Measurements from ENCODE around the gene NDUFC1. TPM values are rescaled to one million over a fixed set of nuclear protein-coding genes. Genes with fewer than 3 reads are reported as not detected.

The NDUFC1 gene
- total and polyA plus RNA-seq, 2 of the 4 experiments (the other 2 are of a cell fraction) = 25.1 to 65.1 TPM

- Histone ChIP-seq H3K79me1 (ENCODE audit: low read depth in 1 of 2, low read length in 2 of 2) (peaks cover 0 to 29% of the 10 kb centered on the region in 2 experiments; a peak in 2 of 4 replicates), H3K27ac (ENCODE audit: insufficient read depth, low read length) (no peak overlapping the region), H2AK5ac (ENCODE audit: low read depth, low read length) (no peak overlapping the region), H3K56ac (ENCODE audit: extremely low read depth, insufficient read depth, low read length) (no peak overlapping the region), H3K18ac (ENCODE audit: low read depth, low read length) (no peak overlapping the region), H2AK9ac (replicated peaks; ENCODE audit: low read depth, low read length, poor library complexity) (no peak overlapping the region), H4K91ac (ENCODE audit: insufficient read depth, low read depth, low read length) (no peak overlapping the region), H3K4me3 (ENCODE audit: insufficient read depth, low read depth, low read length) (no peak overlapping the region), H3K9me3 (ENCODE audit: control insufficient read depth, insufficient read depth, low read length) (no peaks in the 10 kb centered on the region), H4K5ac (ENCODE audit: low read depth, low read length) (no peak overlapping the region; the same call in 1 of the 2 replicates), H2BK5ac (ENCODE audit: low read depth, low read length, poor library complexity, severe bottlenecking) (no peak overlapping the region), H3K36me3 (ENCODE audit: control insufficient read depth, insufficient read depth, low read length) (peaks cover 3% of the 10 kb centered on the region; the same call in 1 of the 2 replicates), H3K4me2 (ENCODE audit: low read depth, low read length) (no peak overlapping the region), H3K27me3 (ENCODE audit: control insufficient read depth, insufficient read depth, low read length) (no peaks in the 10 kb centered on the region), H4K8ac (ENCODE audit: low read depth in 2 of 2, low read length in 2 of 2) (no peak overlapping the region), H3K23ac (ENCODE audit: low read depth, low read length) (no peak overlapping the region), H3K14ac (replicated peaks; ENCODE audit: low read depth, low read length) (no peak overlapping the region), H2BK120ac (ENCODE audit: low read depth, low read length) (no peak overlapping the region), H3K4me1 (ENCODE audit: control insufficient read depth, insufficient read depth, low read length) (peaks cover 3% of the 10 kb centered on the region; the same call in 1 of the 2 replicates), H2AFZ (replicated peaks; ENCODE audit: low read length, poor library complexity) (no peak overlapping the region), H2BK20ac (ENCODE audit: low read depth, low read length) (no peak overlapping the region), H3K9me1 (ENCODE audit: insufficient read depth, low read length) (0 out of 2 replicates have a peak, but pooled peaks cover 2% of the 10 kb centered on the region), H3K4ac (ENCODE audit: low read depth, low read length) (no peak overlapping the region), H3K9ac (ENCODE audit: low read depth, low read length) (no peak overlapping the region), H4K20me1 (ENCODE audit: insufficient read depth, low read length) (peaks cover 74% of the 10 kb centered on the region), H2BK15ac (ENCODE audit: low read depth, low read length) (no peak overlapping the region)
- intact Hi-C loops (cut with micrococcal nuclease) = no loop called here
- CTCF ChIA-PET = no interaction called here
- DNase-seq (no peak), ATAC-seq (ENCODE audit: low read depth) (no peak)
- TF ChIP-seq MAZ (IDR thresholded peaks at IDR 0.05; ENCODE audit: borderline replicate concordance, low read depth, low read length) (no peak), ELK1 (IDR thresholded peaks at IDR 0.05; ENCODE audit: borderline replicate concordance, low read depth, low read length) (no peak), CTCF (conservative IDR thresholded peaks at IDR 0.05; ENCODE audit: low read depth, low read length) (no peak), BHLHE40 (IDR thresholded peaks at IDR 0.05; ENCODE audit: low read depth, low read length) (no peak), SMC3 (IDR thresholded peaks at IDR 0.05; ENCODE audit: low read depth, low read length) (no peak), FOS (IDR thresholded peaks at IDR 0.05; ENCODE audit: low read depth, low read length) (no peak)
- in situ Hi-C loops (cut with MboI; ENCODE audit: low sequenced_read_pairs) = no loop called here
- POLR2A ChIA-PET (ENCODE audit: unreplicated experiment) = interaction anchor here (1.2 kb wide), 1 partner anchor 12 kb away, joined by 3 read pairs; the partner anchor contains the start of gene NAA15
- no TSS peak for BruUV-seq (replicated peaks)
- 100% methylated on average over 1 of the region's 3 CpGs; no CpG with 5 or more reads in 1 of the 2 experiments for WGBS, 2 experiments (ENCODE audit: extremely low coverage in 2 of 2, insufficient read length in 1 of 2)
- dilution Hi-C loops (cut with HindIII; ENCODE audit: low sequenced_read_pairs, unreplicated experiment) = no loop called here
Measured at GRCh38 chr4:139312552-139313332, 10.5 kb upstream of the NDUFC1 start.

Data from IMR-90 (cell line).